ENCODE results near the gene LRRC8E.
"Not testable (repeated sequence)": the region's sequence is repeated elsewhere in the genome, so short reads cannot be mapped to it uniquely, and the experiment has no call there.

LRRC8E gene

DNA sequence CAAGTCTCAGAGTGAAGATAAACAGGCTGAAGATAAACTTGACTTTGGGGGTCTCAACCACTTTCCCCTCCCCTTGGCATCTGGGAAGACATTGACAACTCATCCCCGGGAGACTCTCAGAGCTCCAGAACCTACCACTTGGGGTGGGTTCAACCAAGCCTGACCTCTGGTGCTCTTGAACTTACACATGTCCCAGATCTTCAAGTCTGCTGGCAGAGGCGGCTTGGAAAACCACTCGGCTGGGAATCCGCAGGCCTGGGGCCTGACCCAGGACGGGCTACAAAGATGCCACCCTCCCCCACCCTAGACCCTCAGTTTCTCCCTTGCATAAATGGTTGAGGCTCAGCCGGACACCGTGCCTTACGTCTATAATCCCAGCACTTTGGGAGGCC is 512 bp downstream of the LRRC8E start:
- peak overlapping the region; percentile 61 for H2BK5ac ChIP-seq (ENCODE audit: low read depth, low read length, poor library complexity, severe bottlenecking)
- H3K14ac ChIP-seq (ENCODE audit: low read length in 2 of 2) = peak overlapping the region in 1 of 2 experiments; percentile 71
- no peak overlapping the region for H2AK5ac ChIP-seq (ENCODE audit: low read length, severe bottlenecking)
- H2AFZ ChIP-seq (ENCODE audit: low read depth, low read length) = peak overlapping the region; percentile 81
- peaks cover 28% of the 10 kb centered on the region for H3K4me1 ChIP-seq (ENCODE audit: control insufficient read depth, insufficient read depth, low read depth, low read length)
- peaks cover 23% of the 10 kb centered on the region for H3K79me1 ChIP-seq (replicated peaks; ENCODE audit: low read length, poor library complexity, severe bottlenecking)
- H3K9me3 ChIP-seq (ENCODE audit: control insufficient read depth, low read length) = no peaks in the 10 kb centered on the region
- no peaks in the 10 kb centered on the region for H3K36me3 ChIP-seq (ENCODE audit: control insufficient read depth in 1 of 2, insufficient read depth in 2 of 2, low read depth in 1 of 2, low read length in 2 of 2)
- no peak overlapping the region for H4K8ac ChIP-seq (ENCODE audit: low read length)
- no peak overlapping the region for H3K27ac ChIP-seq (ENCODE audit: low read length, poor library complexity, severe bottlenecking)
- no peak for DNase-seq
- peak overlapping the region in 1 of 2 experiments; percentile 31 for H2BK12ac ChIP-seq (ENCODE audit: low read length in 2 of 2)
- peak overlapping the region; percentile 76 for H3K4me2 ChIP-seq (ENCODE audit: low read length, poor library complexity, severe bottlenecking)
- 90% methylated on average over 8 of the region's 8 CpGs for WGBS
- H3K27me3 ChIP-seq (ENCODE audit: control insufficient read depth in 1 of 2, insufficient read depth in 1 of 2, low read length in 2 of 2) = peaks cover 0 to 5% of the 10 kb centered on the region in 2 experiments
- peak overlapping the region; percentile 90 for H3K9ac ChIP-seq (ENCODE audit: low read length)
- H3K23ac ChIP-seq (ENCODE audit: low read length in 2 of 2) = no peak overlapping the region
- H4K91ac ChIP-seq (ENCODE audit: low read length) = no peak overlapping the region
- H2BK15ac ChIP-seq (ENCODE audit: low read depth, poor library complexity, severe bottlenecking) = no peak overlapping the region
- H2BK120ac ChIP-seq (ENCODE audit: low read depth, low read length) = peak overlapping the region; percentile 82
- peak overlapping the region; percentile 79 to 89 for H3K4me3 ChIP-seq (ENCODE audit: insufficient read depth in 1 of 2, low read depth in 1 of 2, low read length in 2 of 2)
- peak overlapping the region; percentile 80 to 91 for H3K18ac ChIP-seq (ENCODE audit: low read depth in 1 of 2, low read length in 2 of 2)
- peak overlapping the region in 1 of 2 experiments; percentile 87 for H3K4ac ChIP-seq (ENCODE audit: low read depth in 1 of 2, low read length in 2 of 2)

DNA sequence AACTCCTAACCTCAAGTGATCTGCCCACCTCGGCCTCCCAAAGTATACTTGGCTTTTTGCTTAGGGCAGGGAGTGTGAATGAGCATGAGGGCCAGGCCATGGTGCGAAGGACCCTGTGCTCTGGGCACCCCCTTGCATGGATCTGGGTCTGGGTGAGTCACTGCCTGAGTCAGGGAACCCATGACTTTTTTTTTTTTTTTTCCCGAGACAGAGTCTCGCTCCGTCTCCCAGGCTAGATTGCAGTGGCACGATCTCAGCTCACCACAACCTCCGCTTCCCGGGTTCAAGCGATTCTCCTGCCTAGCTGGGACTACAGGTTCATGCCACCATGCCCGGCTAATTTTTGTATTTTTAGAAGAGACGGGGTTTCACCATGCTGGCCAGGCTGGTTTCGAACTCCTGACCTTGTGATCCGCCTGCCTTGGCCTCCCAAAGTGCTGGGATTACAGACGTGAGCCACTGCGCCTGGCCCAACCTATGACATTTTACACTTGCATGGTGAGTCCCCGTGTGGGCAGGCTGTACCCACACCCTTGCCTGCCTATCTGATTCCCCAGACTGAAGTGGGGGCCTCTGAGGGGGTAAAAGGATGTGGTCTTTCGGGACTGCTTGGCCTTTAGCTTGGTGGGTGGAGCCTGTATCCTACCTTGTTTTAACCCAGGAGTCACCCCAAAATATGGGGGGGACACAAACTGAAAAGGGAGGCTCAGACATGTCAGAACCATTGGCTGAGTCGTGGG is 5.2 kb downstream of the LRRC8E start:
- Histone ChIP-seq H3K23ac (ENCODE audit: low read length in 2 of 2) (peak overlapping the region in 1 of 2 experiments; percentile 59), H3K4me1 (ENCODE audit: control insufficient read depth, insufficient read depth, low read depth, low read length) (peaks cover 28% of the 10 kb centered on the region), H3K79me1 (replicated peaks; ENCODE audit: low read length, poor library complexity, severe bottlenecking) (peaks cover 36% of the 10 kb centered on the region), H3K9ac (ENCODE audit: low read length) (peak overlapping the region; percentile 15), H2AK5ac (ENCODE audit: low read length, severe bottlenecking) (peak overlapping the region; percentile 91), H3K36me3 (ENCODE audit: control insufficient read depth in 1 of 2, insufficient read depth in 2 of 2, low read depth in 1 of 2, low read length in 2 of 2) (peaks cover 0 to 15% of the 10 kb centered on the region in 2 experiments), H4K8ac (ENCODE audit: low read length) (peak overlapping the region; percentile 45), H2BK12ac (ENCODE audit: low read length in 2 of 2) (peak overlapping the region in 1 of 2 experiments; percentile 90), H3K18ac (ENCODE audit: low read depth in 1 of 2, low read length in 2 of 2) (peak overlapping the region in 1 of 2 experiments; percentile 57), H3K4ac (ENCODE audit: low read depth in 1 of 2, low read length in 2 of 2) (peak overlapping the region in 1 of 2 experiments; percentile 46), H2BK120ac (ENCODE audit: low read depth, low read length) (peak overlapping the region; percentile 64)
- not testable (repeated sequence) for H2BK15ac ChIP-seq (ENCODE audit: low read depth, poor library complexity, severe bottlenecking); H2AFZ ChIP-seq (ENCODE audit: low read depth, low read length); H4K91ac ChIP-seq (ENCODE audit: low read length); H3K4me2 ChIP-seq (ENCODE audit: low read length, poor library complexity, severe bottlenecking); H2BK5ac ChIP-seq (ENCODE audit: low read depth, low read length, poor library complexity, severe bottlenecking); H3K27me3 ChIP-seq (ENCODE audit: control insufficient read depth in 1 of 2, insufficient read depth in 1 of 2, low read length in 2 of 2); H3K14ac ChIP-seq (ENCODE audit: low read length in 2 of 2); H3K9me3 ChIP-seq (ENCODE audit: control insufficient read depth, low read length); H3K27ac ChIP-seq (ENCODE audit: low read length, poor library complexity, severe bottlenecking); H3K4me3 ChIP-seq (ENCODE audit: insufficient read depth in 1 of 2, low read depth in 1 of 2, low read length in 2 of 2)
- DNase-seq = peak; percentile 81
- 71% methylated on average over 18 of the region's 18 CpGs for WGBS

DNA sequence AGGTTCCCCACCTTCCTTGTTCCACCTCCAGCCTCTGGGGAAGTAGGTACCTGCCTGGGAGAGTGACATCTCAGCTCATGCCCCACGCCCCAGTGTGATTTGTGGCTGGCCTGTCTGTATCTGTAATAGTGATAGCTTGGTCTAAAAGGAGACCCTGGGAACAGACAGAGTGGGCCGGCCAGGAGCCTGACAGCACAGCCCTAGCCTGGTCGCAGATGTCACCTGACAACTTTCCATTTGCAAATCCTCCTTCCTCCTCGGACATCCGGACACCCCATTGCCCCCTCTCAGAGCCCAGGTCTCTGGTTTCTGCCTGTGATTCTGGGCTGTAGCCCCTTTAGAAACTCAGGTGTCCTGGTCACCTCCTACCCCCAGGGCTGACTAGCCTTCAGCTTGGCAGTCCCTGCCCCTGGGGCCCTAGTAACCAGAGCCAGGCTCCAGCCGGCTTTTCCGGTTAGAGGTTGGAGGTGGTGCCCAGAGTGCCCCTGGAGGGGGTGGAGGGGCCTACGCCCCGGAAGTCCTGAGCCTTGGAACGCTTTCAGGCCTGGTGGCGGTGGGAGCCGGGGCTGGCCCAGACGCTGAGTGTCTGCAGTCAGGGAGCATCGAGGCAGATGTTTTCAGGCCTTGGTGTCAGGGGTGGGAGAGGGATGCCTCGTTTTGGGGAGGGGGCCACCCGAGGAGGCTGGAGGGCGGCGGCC is 6.5 kb downstream of the LRRC8E start:
- Histone ChIP-seq H3K9ac (ENCODE audit: low read length) (no peak overlapping the region), H3K18ac (ENCODE audit: low read depth in 1 of 2, low read length in 2 of 2) (no peak overlapping the region), H3K23ac (ENCODE audit: low read length in 2 of 2) (no peak overlapping the region), H3K27ac (ENCODE audit: low read length, poor library complexity, severe bottlenecking) (no peak overlapping the region), H4K8ac (ENCODE audit: low read length) (no peak overlapping the region), H3K14ac (ENCODE audit: low read length in 2 of 2) (no peak overlapping the region), H3K27me3 (ENCODE audit: control insufficient read depth in 1 of 2, insufficient read depth in 1 of 2, low read length in 2 of 2) (no peaks in the 10 kb centered on the region), H3K9me3 (ENCODE audit: control insufficient read depth, low read length) (no peaks in the 10 kb centered on the region), H3K36me3 (ENCODE audit: control insufficient read depth in 1 of 2, insufficient read depth in 2 of 2, low read depth in 1 of 2, low read length in 2 of 2) (peaks cover 12 to 27% of the 10 kb centered on the region in 2 experiments), H2BK120ac (ENCODE audit: low read depth, low read length) (no peak overlapping the region), H3K79me1 (replicated peaks; ENCODE audit: low read length, poor library complexity, severe bottlenecking) (peaks cover 32% of the 10 kb centered on the region), H3K4me2 (ENCODE audit: low read length, poor library complexity, severe bottlenecking) (no peak overlapping the region), H3K4ac (ENCODE audit: low read depth in 1 of 2, low read length in 2 of 2) (no peak overlapping the region), H2BK12ac (ENCODE audit: low read length in 2 of 2) (no peak overlapping the region), H4K91ac (ENCODE audit: low read length) (no peak overlapping the region), H3K4me3 (ENCODE audit: insufficient read depth in 1 of 2, low read depth in 1 of 2, low read length in 2 of 2) (no peak overlapping the region), H2BK15ac (ENCODE audit: low read depth, poor library complexity, severe bottlenecking) (no peak overlapping the region), H2AK5ac (ENCODE audit: low read length, severe bottlenecking) (no peak overlapping the region), H2AFZ (ENCODE audit: low read depth, low read length) (no peak overlapping the region), H3K4me1 (ENCODE audit: control insufficient read depth, insufficient read depth, low read depth, low read length) (peaks cover 23% of the 10 kb centered on the region), H2BK5ac (ENCODE audit: low read depth, low read length, poor library complexity, severe bottlenecking) (no peak overlapping the region)
- no peak for DNase-seq
- WGBS = 75% methylated on average over 18 of the region's 18 CpGs

DNA sequence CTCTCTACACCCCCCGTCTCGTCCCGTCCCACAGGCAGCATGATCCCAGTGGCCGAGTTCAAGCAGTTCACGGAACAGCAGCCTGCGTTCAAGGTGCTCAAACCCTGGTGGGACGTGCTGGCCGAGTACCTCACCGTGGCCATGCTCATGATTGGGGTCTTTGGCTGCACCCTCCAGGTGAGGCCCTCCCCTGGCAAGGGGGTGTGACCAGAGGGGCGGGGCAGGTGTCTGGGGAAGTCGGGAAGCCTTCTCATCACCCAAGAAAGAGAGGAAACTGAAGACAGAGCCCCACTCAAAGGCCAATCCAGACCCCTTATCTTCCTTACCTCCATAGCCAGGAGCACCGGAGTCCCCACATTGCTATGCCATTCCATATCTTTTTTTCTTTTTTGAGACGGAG is 7.3 kb downstream of the LRRC8E start:
- 95% methylated on average over 13 of the region's 13 CpGs for WGBS
- Histone ChIP-seq H3K23ac (ENCODE audit: low read length in 2 of 2) (no peak overlapping the region), H4K91ac (ENCODE audit: low read length) (no peak overlapping the region), H3K9ac (ENCODE audit: low read length) (no peak overlapping the region), H2BK120ac (ENCODE audit: low read depth, low read length) (no peak overlapping the region), H3K27ac (ENCODE audit: low read length, poor library complexity, severe bottlenecking) (no peak overlapping the region), H2AFZ (ENCODE audit: low read depth, low read length) (no peak overlapping the region), H2BK15ac (ENCODE audit: low read depth, poor library complexity, severe bottlenecking) (no peak overlapping the region), H3K36me3 (ENCODE audit: control insufficient read depth in 1 of 2, insufficient read depth in 2 of 2, low read depth in 1 of 2, low read length in 2 of 2) (peaks cover 19 to 35% of the 10 kb centered on the region in 2 experiments), H2BK12ac (ENCODE audit: low read length in 2 of 2) (peak overlapping the region in 1 of 2 experiments; percentile 37), H3K14ac (ENCODE audit: low read length in 2 of 2) (no peak overlapping the region), H3K18ac (ENCODE audit: low read depth in 1 of 2, low read length in 2 of 2) (no peak overlapping the region), H3K4me1 (ENCODE audit: control insufficient read depth, insufficient read depth, low read depth, low read length) (peaks cover 23% of the 10 kb centered on the region), H4K8ac (ENCODE audit: low read length) (no peak overlapping the region), H3K9me3 (ENCODE audit: control insufficient read depth, low read length) (no peaks in the 10 kb centered on the region), H3K4me2 (ENCODE audit: low read length, poor library complexity, severe bottlenecking) (no peak overlapping the region), H3K27me3 (ENCODE audit: control insufficient read depth in 1 of 2, insufficient read depth in 1 of 2, low read length in 2 of 2) (no peaks in the 10 kb centered on the region), H2BK5ac (ENCODE audit: low read depth, low read length, poor library complexity, severe bottlenecking) (no peak overlapping the region), H2AK5ac (ENCODE audit: low read length, severe bottlenecking) (no peak overlapping the region), H3K4me3 (ENCODE audit: insufficient read depth in 1 of 2, low read depth in 1 of 2, low read length in 2 of 2) (no peak overlapping the region), H3K79me1 (replicated peaks; ENCODE audit: low read length, poor library complexity, severe bottlenecking) (peaks cover 39% of the 10 kb centered on the region), H3K4ac (ENCODE audit: low read depth in 1 of 2, low read length in 2 of 2) (no peak overlapping the region)
- DNase-seq = no peak

All from mesenchymal stem cell (in vitro differentiated cells and primary cell).